SHP77 treated with DMSO at 0.1 percent for 48 hours (cell line): ENCODE results near the gene EXOSC2.
A peak's percentile ranks its signal among the peaks of the same experiment; 100 is the strongest.

Source experiments
- DNase-seq: peaks from one replicate; lab custom pipeline; 2025; lab: John Stamatoyannopoulos, UW

Gene EXOSC2

GRCh38 chr9:130693426-130694191, at the start of gene EXOSC2:
TSS of gene EXOSC2 (plus strand) at chr9:130693780. CDS start at chr9:130693792, 12 bp downstream.
- DNase-seq: peak; percentile 91

GRCh38 chr9:130651221-130651620, 42.4 kb upstream of the EXOSC2 start:
- DNase-seq: no peak

- no peak for DNase-seq
Measured at GRCh38 chr9:130651752-130652151, 41.8 kb upstream of the EXOSC2 start.

DNA sequence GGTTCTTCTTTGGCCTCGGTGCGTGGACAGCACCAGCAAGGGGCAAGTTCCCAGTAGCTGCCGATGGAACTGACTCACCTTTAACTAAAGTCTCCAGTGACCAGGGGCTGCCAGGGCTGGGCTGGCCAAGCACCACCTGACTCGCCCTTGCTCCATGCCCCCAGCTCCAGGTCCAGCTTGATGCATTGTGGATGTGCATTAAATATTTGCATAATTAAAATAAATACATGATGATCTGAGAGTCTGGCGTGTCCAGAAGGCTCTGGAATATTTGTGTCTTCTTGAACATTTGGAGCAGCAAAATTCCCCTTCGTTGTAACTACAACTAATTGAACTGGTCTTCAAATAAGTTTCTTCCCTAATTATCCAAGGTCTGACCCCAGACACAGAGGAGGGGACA, 38.7 kb upstream of the EXOSC2 start:
- DNase-seq: no peak

GRCh38 chr9:130658893-130659698, 34.5 kb upstream of the EXOSC2 start:
- DNase-seq: no peak

GRCh38 chr9:130659699-130660248, 33.8 kb upstream of the EXOSC2 start:
- DNase-seq: no peak

GRCh38 chr9:130660326-130660682, 33.3 kb upstream of the EXOSC2 start:
- no peak for DNase-seq

GRCh38 chr9:130660683-130661450, 32.7 kb upstream of the EXOSC2 start:
- no peak for DNase-seq

DNA sequence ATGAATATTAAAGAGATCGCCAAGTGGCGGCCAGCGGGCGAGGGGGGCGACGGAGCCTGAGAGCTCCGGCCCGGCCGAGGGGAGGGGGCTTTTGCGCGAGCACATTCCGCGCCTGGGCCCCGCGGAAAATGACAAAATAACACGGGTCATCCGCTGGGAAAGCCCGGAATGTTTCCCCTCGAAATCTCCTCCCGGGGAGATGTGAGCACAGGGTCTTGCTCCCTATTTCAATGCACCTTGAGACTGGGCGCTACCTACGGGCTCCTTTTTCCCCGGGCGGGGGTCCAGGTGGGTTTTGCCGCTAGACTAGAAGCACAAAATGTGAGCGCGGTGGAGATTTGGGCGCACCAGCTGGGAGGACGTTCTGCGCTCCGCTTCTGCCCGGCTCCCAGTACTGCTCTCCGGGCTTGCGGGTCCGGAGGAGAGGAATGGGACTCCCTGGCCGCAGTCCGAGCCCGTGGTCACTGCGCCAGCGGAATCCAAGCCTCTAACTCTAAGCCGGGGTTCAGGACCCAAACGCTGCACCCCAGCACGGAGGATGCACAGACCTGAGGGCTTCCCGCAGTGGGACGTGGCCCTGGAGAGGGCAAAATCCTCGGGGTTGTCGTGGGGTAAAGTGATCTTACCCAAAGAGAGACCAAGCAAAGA, 32.0 kb upstream of the EXOSC2 start:
- DNase-seq: no peak

- no peak for DNase-seq
Measured at GRCh38 chr9:130662099-130662969, 31.2 kb upstream of the EXOSC2 start.

- no peak for DNase-seq
Measured at GRCh38 chr9:130662970-130663257, 30.7 kb upstream of the EXOSC2 start.

DNA sequence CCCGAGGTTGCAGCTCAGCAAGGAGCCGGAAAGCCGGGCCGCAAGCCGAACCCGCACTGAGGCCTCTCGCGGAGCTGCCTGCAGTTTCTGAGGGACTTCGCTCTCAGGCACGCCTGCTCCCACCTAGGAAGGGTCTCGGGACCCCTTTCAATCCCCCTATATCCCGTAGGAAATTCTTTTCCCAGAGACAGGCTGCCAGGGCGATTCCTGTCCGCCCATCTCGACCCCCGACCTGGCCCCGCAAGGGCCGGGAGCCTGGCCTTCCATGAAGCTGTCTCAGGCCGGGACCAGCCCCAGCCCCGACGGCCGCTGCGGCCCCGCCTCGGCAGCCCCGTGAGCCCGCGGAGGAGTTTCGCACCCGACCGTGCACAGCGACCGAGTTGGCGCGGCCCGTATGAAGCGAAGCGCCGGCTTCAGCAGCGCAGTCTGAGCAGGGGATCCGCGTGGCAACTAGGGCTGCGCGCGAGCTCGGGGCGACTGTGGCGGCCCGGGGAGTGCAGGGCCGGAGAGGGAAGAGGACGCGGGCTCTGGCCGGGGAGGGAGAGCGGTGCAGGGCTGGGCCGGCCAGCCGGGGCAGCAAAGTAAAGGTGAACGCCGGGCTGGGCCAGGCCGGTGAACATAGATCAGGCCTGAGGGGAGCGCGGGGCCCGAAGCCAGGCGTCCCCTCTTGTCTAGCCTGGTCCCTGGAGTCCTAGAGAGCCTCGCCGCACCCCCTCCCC, 30.2 kb upstream of the EXOSC2 start:
- DNase-seq: no peak

DNA sequence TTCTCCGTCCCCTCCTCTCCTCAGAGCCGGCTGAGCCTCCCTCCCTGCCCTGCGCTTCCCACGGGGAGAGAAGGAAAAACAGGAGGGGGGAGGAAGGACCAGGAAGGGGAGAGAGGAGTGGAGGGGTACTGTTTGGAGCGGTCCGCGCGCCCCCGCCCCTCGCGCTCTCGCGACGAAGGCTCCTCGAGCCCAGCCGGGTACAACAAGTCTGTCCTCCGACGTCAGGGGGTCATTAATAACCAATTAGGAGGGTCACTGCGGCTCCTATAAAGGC, 29.7 kb upstream of the EXOSC2 start:
- DNase-seq: no peak

DNA sequence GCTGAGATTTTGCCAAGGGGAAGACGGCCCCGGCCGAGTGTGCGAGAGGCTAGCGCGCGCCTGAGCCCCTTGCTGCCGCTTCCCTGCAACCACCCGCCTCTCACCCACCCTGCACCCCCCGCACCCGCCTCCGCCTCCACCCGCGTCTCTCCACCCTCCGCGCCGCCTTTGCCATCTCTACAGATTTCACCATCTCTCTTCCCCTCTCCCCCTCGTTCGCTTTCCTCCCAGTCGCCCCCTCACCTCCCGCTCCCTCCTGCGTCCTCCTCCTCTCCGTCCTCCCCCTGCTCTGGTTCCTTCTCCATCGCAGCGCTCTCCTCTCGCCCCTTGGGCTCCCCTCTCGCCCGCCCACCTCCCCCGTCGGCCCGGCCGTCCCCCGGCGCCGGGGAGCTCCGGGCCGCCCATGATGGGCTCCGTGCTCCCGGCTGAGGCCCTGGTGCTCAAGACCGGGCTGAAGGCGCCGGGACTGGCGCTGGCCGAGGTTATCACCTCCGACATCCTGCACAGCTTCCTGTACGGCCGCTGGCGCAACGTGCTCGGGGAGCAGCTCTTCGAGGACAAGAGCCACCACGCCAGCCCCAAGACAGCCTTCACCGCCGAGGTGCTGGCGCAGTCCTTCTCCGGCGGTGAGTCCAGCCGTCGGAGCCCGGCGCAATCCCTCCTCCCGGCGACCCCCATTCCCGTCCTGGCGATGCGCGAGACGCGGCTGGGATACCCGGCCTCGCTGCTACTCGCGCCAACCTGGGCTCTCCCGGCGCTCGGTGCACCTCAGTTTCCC, 29.1 kb upstream of the EXOSC2 start, which contains the start of gene PRDM12:
PRDM12 (plus strand) TSS at position 344 of the 778 bp plus-strand sequence; CDS start at position 404, 60 bp downstream.
- no peak for DNase-seq

DNA sequence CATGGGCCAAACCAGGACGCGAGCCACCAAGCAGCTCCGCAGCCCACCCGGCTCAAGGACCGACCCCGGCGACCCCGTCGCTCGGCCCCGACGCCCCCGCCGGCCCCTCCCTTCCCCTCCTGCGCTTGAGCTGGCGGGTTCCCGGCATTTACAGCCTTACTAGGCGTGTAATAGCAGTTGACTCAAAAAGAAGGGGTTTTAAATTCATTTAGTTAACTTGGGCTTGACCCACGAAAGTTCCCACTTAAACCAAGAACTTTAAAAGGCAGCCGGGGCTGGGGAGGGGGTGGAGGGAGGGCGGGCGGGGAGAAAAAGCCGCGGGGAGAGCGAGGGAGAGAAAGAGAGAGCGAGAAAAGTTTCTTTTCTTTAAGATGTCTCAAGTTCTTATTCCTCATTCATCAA, 28.6 kb upstream of the EXOSC2 start:
- no peak for DNase-seq

GRCh38 chr9:130665431-130666392, 27.9 kb upstream of the EXOSC2 start:
- no peak for DNase-seq

DNA sequence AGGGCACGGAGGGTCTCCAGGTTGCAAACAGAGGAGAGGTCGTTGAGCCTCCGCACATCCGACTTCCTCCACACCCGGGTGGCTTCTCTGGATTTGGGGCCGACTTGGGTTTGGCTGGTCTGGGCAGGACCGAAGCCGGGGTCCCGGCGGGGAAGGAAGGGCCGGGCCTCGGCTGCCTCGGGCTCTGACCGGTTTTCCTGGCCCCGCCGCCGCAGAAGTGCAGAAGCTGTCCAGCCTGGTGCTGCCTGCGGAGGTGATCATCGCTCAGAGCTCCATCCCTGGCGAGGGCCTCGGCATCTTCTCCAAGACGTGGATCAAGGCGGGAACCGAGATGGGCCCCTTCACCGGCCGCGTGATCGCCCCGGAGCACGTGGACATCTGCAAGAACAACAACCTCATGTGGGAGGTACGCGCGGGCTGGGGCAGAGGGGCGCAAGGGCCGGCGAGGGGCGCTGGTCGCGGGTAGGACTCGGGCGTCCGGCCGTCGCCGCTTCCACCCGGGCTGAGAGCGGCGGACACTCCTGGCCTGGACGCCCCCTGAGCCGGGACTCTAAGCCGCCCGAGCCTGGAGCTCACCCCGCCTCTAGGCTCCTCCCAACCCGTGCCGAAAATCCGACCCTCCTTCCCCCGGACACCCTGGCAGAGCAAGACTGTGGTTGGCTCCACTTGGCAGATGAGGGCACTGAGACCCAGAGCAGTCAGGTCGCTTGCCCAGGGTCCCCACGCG, 27.0 kb upstream of the EXOSC2 start:
- DNase-seq: no peak

GRCh38 chr9:130667120-130667435, 26.5 kb upstream of the EXOSC2 start:
- DNase-seq: no peak
